Lung (tissue), 12 donors: ENCODE results near the gene PAPPA2. TPM values are rescaled to one million over a fixed set of nuclear protein-coding genes. Genes with fewer than 3 reads are reported as not detected.

Source experiments
- ATAC-seq: fragments of 200-7000 bp; cut with Tn5 transposase; one replicate; pipeline ENCODE4 v1.9.1; 2020; ENCODE audit warnings: moderate number of reproducible peaks; ENCODE audit not compliant: insufficient read depth, low FRiP score
- DNase-seq, 3 donors: peaks; one replicate each; pipeline ENCODE4 v3.0.0-alpha.2; 2013 to 2017
- H3K27ac ChIP-seq, 2 donors: one replicate each; pipeline ENCODE4 v1.5.1; 2013; ENCODE audit warnings: mild to moderate bottlenecking in 2 of 2, moderate library complexity in 2 of 2, control low read depth in 1 of 2, inconsistent platforms in 1 of 2, low read depth in 1 of 2, low read length in 1 of 2
- H3K27me3 ChIP-seq, 3 donors: one replicate each; pipeline ENCODE4 v1.5.1; 2013; ENCODE audit warnings: low read length in 2 of 3; ENCODE audit not compliant: control insufficient read depth in 3 of 3, insufficient read depth in 3 of 3
- H3K36me3 ChIP-seq, 4 donors: one replicate each; pipeline ENCODE4 v1.5.1; 2013; ENCODE audit warnings: low read length in 4 of 4, mild to moderate bottlenecking in 1 of 4, moderate library complexity in 1 of 4; ENCODE audit not compliant: control insufficient read depth in 4 of 4, insufficient read depth in 4 of 4
- H3K4me1 ChIP-seq, 5 donors: one replicate each; pipeline ENCODE4 v1.5.1; 2013; ENCODE audit warnings: low read length in 5 of 5, mild to moderate bottlenecking in 2 of 5, moderate library complexity in 1 of 5; ENCODE audit not compliant: control insufficient read depth in 5 of 5, insufficient read depth in 5 of 5
- H3K4me3 ChIP-seq: one replicate; pipeline ENCODE4 v1.5.1; 2013; ENCODE audit warnings: mild to moderate bottlenecking, control low read depth, moderate library complexity
- H3K9ac ChIP-seq, 2 donors: one replicate each; pipeline ENCODE4 v1.5.1; 2013; ENCODE audit warnings: low read length in 2 of 2, control low read depth in 1 of 2; ENCODE audit not compliant: insufficient read depth in 1 of 2
- H3K9me3 ChIP-seq, 4 donors: one replicate each; pipeline ENCODE4 v1.5.1; 2013; ENCODE audit warnings: low read length in 3 of 4, mild to moderate bottlenecking in 1 of 4, moderate library complexity in 1 of 4; ENCODE audit not compliant: control insufficient read depth in 4 of 4, insufficient read depth in 3 of 4
- CTCF ChIP-seq: IDR thresholded peaks from 2 replicates; pipeline ENCODE4 v1.5.1; 2012; ENCODE audit warnings: mild to moderate bottlenecking; ENCODE audit errors: control extremely low read depth, extremely low read depth
- WGBS, 2 donors: extraction: QIAGEN DNeasy Blood & Tissue Kit; methylation state at CpG; one replicate each; pipeline ENCODE4 v1.1.7; 2013; 5-methylcytosine and 5-hydroxymethylcytosine counted together
- polyA plus RNA-seq, 2 donors: library from polyadenylated mRNA; stranded (reverse); fragments of 200-250 nt; gene quantifications; one replicate each; pipeline ENCODE4 v1.2.1, GENCODE V29; 2013
- total RNA-seq, 2 donors: library from RNA; depleted of rRNA in 1 of 2; stranded (reverse); fragments of >200 nt in 1 of 2; gene quantifications; one replicate each; pipeline ENCODE4 v1.2.1, GENCODE V29; 2014 to 2021
- donor health status: control.
- donor health status: control.
- donor health status: Bipolar disorder and iron deficiency.
- donor health status: healthy.
- donor health status: DM: yes; HTN: yes; CAD: no.

Gene PAPPA2
- total and polyA plus RNA-seq, 4 donors = 0.02 to 0.55 (median 0.32) TPM

- peaks cover 0 to 3% (median 0%) of the 10 kb centered on the region in 5 donors for H3K4me1 ChIP-seq
- no peak for TF ChIP-seq CTCF
- no peaks in the 10 kb centered on the region for H3K36me3 ChIP-seq
- no peak for DNase-seq
- H3K27ac ChIP-seq = no peak overlapping the region
- 63 to 79% methylated on average over 2 of the region's 2 CpGs for WGBS, 2 donors
- H3K4me3 ChIP-seq = no peak overlapping the region
- ATAC-seq = no peak
- H3K9me3 ChIP-seq = no peaks in the 10 kb centered on the region
- H3K27me3 ChIP-seq = peaks cover 0 to 11% (median 0%) of the 10 kb centered on the region in 3 donors
- no peak overlapping the region for H3K9ac ChIP-seq
Observed at GRCh38 chr1:176557543-176558258, 94.7 kb downstream of the PAPPA2 start.

- ATAC-seq (no peak), DNase-seq (no peak)
Observed at GRCh38 chr1:176558561-176558960, 95.6 kb downstream of the PAPPA2 start.

GRCh38 chr1:176559474-176559873, 96.5 kb downstream of the PAPPA2 start:
- ATAC-seq = no peak

More at GRCh38 chr1:176558561-176558960, 95.6 kb downstream of the PAPPA2 start:
- Histone ChIP-seq H3K4me3 (no peak overlapping the region), H3K9ac (no peak overlapping the region), H3K27ac (no peak overlapping the region), H3K9me3 (no peaks in the 10 kb centered on the region), H3K27me3 (peaks cover 0 to 11% (median 0%) of the 10 kb centered on the region in 3 donors), H3K4me1 (no peaks in the 10 kb centered on the region), H3K36me3 (no peaks in the 10 kb centered on the region)
- no peak for TF ChIP-seq CTCF
- 35 to 36% methylated on average over 2 of the region's 2 CpGs for WGBS, 2 donors

More at GRCh38 chr1:176559474-176559873, 96.5 kb downstream of the PAPPA2 start:
- no peak overlapping the region for H3K27ac ChIP-seq
- H3K9me3 ChIP-seq = no peaks in the 10 kb centered on the region
- no peak for DNase-seq
- no peak overlapping the region for H3K4me3 ChIP-seq
- WGBS, 2 donors = 22 to 29% methylated on average over 4 of the region's 4 CpGs
- H3K27me3 ChIP-seq = peaks cover 0 to 3% (median 0%) of the 10 kb centered on the region in 3 donors
- no peaks in the 10 kb centered on the region for H3K4me1 ChIP-seq
- no peak overlapping the region for H3K9ac ChIP-seq
- H3K36me3 ChIP-seq = no peaks in the 10 kb centered on the region
- TF ChIP-seq CTCF = no peak
